ENCODE data around the gene SLC22A23. TPM values are rescaled to one million over a fixed set of nuclear protein-coding genes. Genes with fewer than 3 reads are reported as not detected.

SLC22A23 gene
- total RNA-seq, 1 experiment from 2014 or later = 6.8 TPM

- Histone ChIP-seq H3K79me1 (ENCODE audit: insufficient read depth, low read depth, low read length, poor library complexity, severe bottlenecking) (no peaks in the 10 kb centered on the region), H3K4me2 (ENCODE audit: insufficient read depth, insufficient read length, low read length) (no peak overlapping the region), H3K56ac (ENCODE audit: insufficient read length, low read depth, low read length) (no peak overlapping the region), H3K79me2 (ENCODE audit: insufficient read depth, low read length) (no peaks in the 10 kb centered on the region), H2AFZ (ENCODE audit: low read length) (no peak overlapping the region), H3K23me2 (ENCODE audit: insufficient read length, low read depth, low read length, poor library complexity, severe bottlenecking) (no peaks in the 10 kb centered on the region), H2BK120ac (ENCODE audit: low read depth, low read length, poor library complexity, severe bottlenecking) (no peak overlapping the region), H2AK5ac (ENCODE audit: insufficient read length, low read length) (no peak overlapping the region), H2BK5ac (ENCODE audit: insufficient read length, low read length) (no peak overlapping the region), H4K20me1 (ENCODE audit: control insufficient read depth, insufficient read depth, insufficient read length) (no peaks in the 10 kb centered on the region), H3K27ac (ENCODE audit: insufficient read length, low read depth, low read length) (no peak overlapping the region), H3K14ac (ENCODE audit: insufficient read depth, low read length) (no peak overlapping the region), H3K18ac (ENCODE audit: insufficient read length, low read depth, low read length) (no peak overlapping the region), H3K9ac (ENCODE audit: extremely low read depth, insufficient read length, low read length) (no peak overlapping the region), H4K91ac (ENCODE audit: insufficient read length, low read depth, low read length) (no peak overlapping the region), H3K4me1 (ENCODE audit: insufficient read depth, low read length) (no peaks in the 10 kb centered on the region), H3K23ac (ENCODE audit: insufficient read length, low read depth, low read length) (no peak overlapping the region), H4K5ac (ENCODE audit: insufficient read length, low read depth, low read length) (no peak overlapping the region), H2BK15ac (ENCODE audit: low read depth, low read length) (no peak overlapping the region), H3K9me3 (ENCODE audit: control insufficient read depth, low read depth, low read length) (no peaks in the 10 kb centered on the region), H4K8ac (replicated peaks; ENCODE audit: insufficient read length, low read depth, low read length) (no peak overlapping the region), H3K4ac (ENCODE audit: low read depth, low read length) (no peak overlapping the region), H2BK12ac (ENCODE audit: insufficient read length, low read depth, low read length) (no peak overlapping the region), H3T11ph (ENCODE audit: low read length) (no peak overlapping the region), H2BK20ac (ENCODE audit: low read depth, low read length, poor library complexity, severe bottlenecking) (no peak overlapping the region), H3K27me3 (ENCODE audit: insufficient read depth, low read length) (no peaks in the 10 kb centered on the region)
- no peak overlapping the region for H3K4me3 Mint-ChIP-seq
- no peak overlapping the region for H3K27ac Mint-ChIP-seq
- H3K9me3 Mint-ChIP-seq = peaks cover 0 to 9% of the 10 kb centered on the region in 2 experiments; a peak in 2 of 5 replicates
- peaks cover 5% of the 10 kb centered on the region in 2 experiments for H3K4me1 Mint-ChIP-seq
- peaks cover 11% of the 10 kb centered on the region for H3K27me3 Mint-ChIP-seq (ENCODE audit: low read depth)
- no peak for DNase-seq
- no peak for TF ChIP-seq CTCF (conservative IDR thresholded peaks at IDR 0.05)
- no CpG with 5 or more reads among the region's 7 CpGs for whole genome bisulfite sequencing (ENCODE audit: extremely low coverage, insufficient read length, low lambda C conversion rate)
- peaks cover 0 to 3% (median 0%) of the 10 kb centered on the region in 3 experiments; a peak in 1 of 7 replicates for H3K36me3 Mint-ChIP-seq (ENCODE audit: insufficient read depth in 1 of 3, low read depth in 3 of 3)
Observed at GRCh38 chr6:3494391-3495100, 37.7 kb upstream of the SLC22A23 start.
